Measurements from ENCODE around the gene FBXL22.
A peak's percentile ranks its signal among the peaks of the same experiment; 100 is the strongest.

FBXL22 gene

GRCh38 chr15:63609448-63609847 is 12.3 kb downstream of the FBXL22 start:
- TF ChIP-seq TAF1 (IDR thresholded peaks at IDR 0.05; ENCODE audit: borderline replicate concordance, insufficient read depth, low read length) (no peak), FOXP2 (optimal IDR thresholded peaks at IDR 0.05; ENCODE audit: borderline replicate concordance, extremely low read depth, extremely low read length, insufficient read depth) (no peak), POLR2AphosphoS5 (IDR thresholded peaks at IDR 0.05; ENCODE audit: low read depth, low read length) (no peak), SIN3A (IDR thresholded peaks at IDR 0.05; ENCODE audit: borderline replicate concordance, insufficient read depth, low read length) (no peak)
- TF ChIP-seq, protein P1, sequence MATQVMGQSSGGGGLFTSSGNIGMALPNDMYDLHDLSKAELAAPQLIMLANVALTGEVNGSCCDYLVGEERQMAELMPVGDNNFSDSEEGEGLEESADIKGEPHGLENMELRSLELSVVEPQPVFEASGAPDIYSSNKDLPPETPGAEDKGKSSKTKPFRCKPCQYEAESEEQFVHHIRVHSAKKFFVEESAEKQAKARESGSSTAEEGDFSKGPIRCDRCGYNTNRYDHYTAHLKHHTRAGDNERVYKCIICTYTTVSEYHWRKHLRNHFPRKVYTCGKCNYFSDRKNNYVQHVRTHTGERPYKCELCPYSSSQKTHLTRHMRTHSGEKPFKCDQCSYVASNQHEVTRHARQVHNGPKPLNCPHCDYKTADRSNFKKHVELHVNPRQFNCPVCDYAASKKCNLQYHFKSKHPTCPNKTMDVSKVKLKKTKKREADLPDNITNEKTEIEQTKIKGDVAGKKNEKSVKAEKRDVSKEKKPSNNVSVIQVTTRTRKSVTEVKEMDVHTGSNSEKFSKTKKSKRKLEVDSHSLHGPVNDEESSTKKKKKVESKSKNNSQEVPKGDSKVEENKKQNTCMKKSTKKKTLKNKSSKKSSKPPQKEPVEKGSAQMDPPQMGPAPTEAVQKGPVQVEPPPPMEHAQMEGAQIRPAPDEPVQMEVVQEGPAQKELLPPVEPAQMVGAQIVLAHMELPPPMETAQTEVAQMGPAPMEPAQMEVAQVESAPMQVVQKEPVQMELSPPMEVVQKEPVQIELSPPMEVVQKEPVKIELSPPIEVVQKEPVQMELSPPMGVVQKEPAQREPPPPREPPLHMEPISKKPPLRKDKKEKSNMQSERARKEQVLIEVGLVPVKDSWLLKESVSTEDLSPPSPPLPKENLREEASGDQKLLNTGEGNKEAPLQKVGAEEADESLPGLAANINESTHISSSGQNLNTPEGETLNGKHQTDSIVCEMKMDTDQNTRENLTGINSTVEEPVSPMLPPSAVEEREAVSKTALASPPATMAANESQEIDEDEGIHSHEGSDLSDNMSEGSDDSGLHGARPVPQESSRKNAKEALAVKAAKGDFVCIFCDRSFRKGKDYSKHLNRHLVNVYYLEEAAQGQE (IDR thresholded peaks at IDR 0.05; ENCODE audit: insufficient read depth in 1 of 2, low read depth in 2 of 2, low read length in 2 of 2): no peak

DNA sequence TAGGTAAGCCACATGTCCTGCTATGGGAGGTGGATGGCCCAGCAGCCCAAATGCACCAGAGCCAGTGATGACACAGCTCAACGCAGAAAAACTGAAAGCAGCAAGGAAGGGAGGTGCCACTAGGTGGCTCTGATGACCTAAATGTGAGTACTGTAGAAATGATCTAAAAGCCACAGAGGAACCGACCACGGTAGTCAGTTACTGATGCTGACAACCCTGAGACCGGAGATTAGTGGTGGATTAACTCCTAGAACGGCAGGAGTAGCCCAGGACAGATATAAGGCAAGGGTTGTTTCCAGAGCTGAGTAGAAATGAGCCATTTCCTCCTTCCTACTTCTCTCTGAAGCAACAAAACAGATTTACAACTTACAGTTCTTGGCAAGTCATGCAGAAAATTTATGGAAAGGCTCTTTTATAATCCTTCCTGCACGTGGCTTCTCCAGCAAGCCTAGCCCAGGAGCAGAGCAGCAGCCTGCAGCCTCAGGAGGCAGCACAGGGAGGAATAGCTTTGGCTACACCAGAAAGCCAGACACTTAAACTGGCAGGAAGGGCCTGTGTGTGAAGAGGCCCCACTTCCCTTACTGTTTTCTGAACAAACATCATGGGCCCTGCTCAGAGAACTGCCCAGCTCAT is 13.1 kb downstream of the FBXL22 start:
- TF ChIP-seq, protein P1 (IDR thresholded peaks at IDR 0.05; ENCODE audit: insufficient read depth in 1 of 2, low read depth in 2 of 2, low read length in 2 of 2): no peak
- peak; percentile 19 for TF ChIP-seq FOXP2 (optimal IDR thresholded peaks at IDR 0.05; ENCODE audit: borderline replicate concordance, extremely low read depth, extremely low read length, insufficient read depth)

DNA sequence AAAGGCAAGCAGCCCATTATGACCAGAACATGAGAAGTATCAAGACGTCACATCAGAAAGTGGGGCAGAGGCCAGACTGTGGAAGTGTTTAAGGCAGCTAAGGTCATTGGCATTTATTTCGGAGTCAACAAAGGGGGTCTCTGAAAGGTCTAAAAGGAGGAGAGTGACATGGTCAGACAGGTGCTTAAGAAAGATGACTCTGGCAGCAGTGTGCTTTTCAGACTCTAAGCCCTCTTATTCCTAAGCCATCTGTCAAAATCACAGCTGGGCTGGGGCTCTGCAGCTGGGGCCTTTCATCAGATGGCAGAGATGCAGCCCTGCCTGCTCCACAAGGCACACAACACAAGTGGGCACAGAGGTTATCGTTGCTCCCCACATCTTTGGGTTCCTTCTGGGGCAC is 14.0 kb downstream of the FBXL22 start:
- TF ChIP-seq, protein P1 (IDR thresholded peaks at IDR 0.05; ENCODE audit: insufficient read depth in 1 of 2, low read depth in 2 of 2, low read length in 2 of 2): no peak
- TF ChIP-seq SIN3A (IDR thresholded peaks at IDR 0.05; ENCODE audit: borderline replicate concordance, insufficient read depth, low read length) (no peak), FOXP2 (optimal IDR thresholded peaks at IDR 0.05; ENCODE audit: borderline replicate concordance, extremely low read depth, extremely low read length, insufficient read depth) (no peak), TAF1 (IDR thresholded peaks at IDR 0.05; ENCODE audit: borderline replicate concordance, insufficient read depth, low read length) (no peak), POLR2AphosphoS5 (IDR thresholded peaks at IDR 0.05; ENCODE audit: low read depth, low read length) (no peak)

- TF ChIP-seq SIN3A (IDR thresholded peaks at IDR 0.05; ENCODE audit: borderline replicate concordance, insufficient read depth, low read length) (no peak), TAF1 (IDR thresholded peaks at IDR 0.05; ENCODE audit: borderline replicate concordance, insufficient read depth, low read length) (no peak), POLR2AphosphoS5 (IDR thresholded peaks at IDR 0.05; ENCODE audit: low read depth, low read length) (no peak), FOXP2 (optimal IDR thresholded peaks at IDR 0.05; ENCODE audit: borderline replicate concordance, extremely low read depth, extremely low read length, insufficient read depth) (no peak)
- TF ChIP-seq, protein P1 (IDR thresholded peaks at IDR 0.05; ENCODE audit: insufficient read depth in 1 of 2, low read depth in 2 of 2, low read length in 2 of 2): no peak
Observed at GRCh38 chr15:63612300-63612699, 15.1 kb downstream of the FBXL22 start.

- TF ChIP-seq, protein P1 (IDR thresholded peaks at IDR 0.05; ENCODE audit: insufficient read depth in 1 of 2, low read depth in 2 of 2, low read length in 2 of 2): no peak
- no peak for TF ChIP-seq FOXP2 (optimal IDR thresholded peaks at IDR 0.05; ENCODE audit: borderline replicate concordance, extremely low read depth, extremely low read length, insufficient read depth)
- no peak for TF ChIP-seq POLR2AphosphoS5 (IDR thresholded peaks at IDR 0.05; ENCODE audit: low read depth, low read length)
- TF ChIP-seq TAF1 (IDR thresholded peaks at IDR 0.05; ENCODE audit: borderline replicate concordance, insufficient read depth, low read length): no peak
- TF ChIP-seq SIN3A (IDR thresholded peaks at IDR 0.05; ENCODE audit: borderline replicate concordance, insufficient read depth, low read length): no peak
Observed at GRCh38 chr15:63615935-63616334, 18.7 kb downstream of the FBXL22 start.

Data from PFSK-1 (cell line).